ENCODE results near the gene GATA5.

The GATA5 gene

DNA sequence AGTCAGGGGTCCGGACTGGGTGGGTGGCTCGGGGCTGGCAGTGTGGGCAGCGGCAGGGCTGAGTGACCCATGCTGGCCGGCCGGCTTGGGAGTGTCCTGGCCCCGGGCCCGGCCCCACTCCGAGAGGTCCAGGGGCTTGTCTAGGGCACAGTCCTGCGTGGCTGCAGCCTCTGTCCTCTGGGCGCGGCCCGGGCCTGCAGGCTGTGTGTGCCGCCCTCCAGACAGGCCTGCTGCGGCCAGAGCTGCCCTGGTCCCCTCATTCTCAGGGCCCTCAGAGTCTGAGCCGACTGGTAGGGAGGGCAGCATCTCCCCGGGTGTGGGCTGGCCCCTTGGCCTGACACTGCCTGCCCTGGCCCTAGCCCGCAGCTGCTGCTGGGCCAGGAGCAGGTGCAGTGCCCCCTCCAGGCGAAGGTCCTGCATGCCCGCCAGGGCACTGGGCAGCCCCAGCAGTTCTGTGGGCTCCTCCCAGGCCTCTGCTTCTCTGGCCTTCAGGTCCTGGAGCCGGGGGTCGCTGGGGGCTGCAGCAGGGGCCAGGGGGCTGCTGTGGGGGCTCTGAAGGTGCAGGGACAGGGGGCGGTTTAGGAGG lies 61.8 kb downstream of the GATA5 start:
- H3K79me2 ChIP-seq (ENCODE audit: control insufficient read depth, insufficient read depth, low read length) = no peaks in the 10 kb centered on the region
- no peaks in the 10 kb centered on the region for H3K36me3 ChIP-seq (ENCODE audit: control insufficient read depth, insufficient read depth, low read length)
- H3K4me3 ChIP-seq (ENCODE audit: low read length) = no peak overlapping the region
- no peak overlapping the region for H2BK5ac ChIP-seq (ENCODE audit: low read length)
- WGBS (ENCODE audit: extremely low coverage, insufficient coverage, low lambda C conversion rate) = no CpG with 5 or more reads among the region's 22 CpGs
- H3K27me3 ChIP-seq (ENCODE audit: insufficient read depth, low read length, poor library complexity) = no peaks in the 10 kb centered on the region
- H3K4me2 ChIP-seq (ENCODE audit: low read length) = no peak overlapping the region
- H3K56ac ChIP-seq (ENCODE audit: low read length) = no peak overlapping the region
- H3K9ac ChIP-seq (ENCODE audit: low read length) = no peak overlapping the region
- H4K8ac ChIP-seq (ENCODE audit: low read depth, low read length) = no peak overlapping the region
- H2BK15ac ChIP-seq (replicated peaks; ENCODE audit: low read depth) = no peak overlapping the region
- no peak overlapping the region for H4K5ac ChIP-seq (ENCODE audit: low read length)
- H3K79me1 ChIP-seq (ENCODE audit: low read length) = no peaks in the 10 kb centered on the region
- no peak overlapping the region for H3K4ac ChIP-seq (ENCODE audit: low read depth, low read length)
- H3K18ac ChIP-seq (ENCODE audit: low read length) = no peak overlapping the region
- H2AK5ac ChIP-seq (ENCODE audit: low read length) = no peak overlapping the region
- H2BK120ac ChIP-seq (ENCODE audit: low read depth, low read length) = no peak overlapping the region
- H3K23ac ChIP-seq (ENCODE audit: low read length) = no peak overlapping the region
- H3K4me1 ChIP-seq (ENCODE audit: control insufficient read depth, low read depth, low read length) = no peaks in the 10 kb centered on the region
- no peak for DNase-seq
- no peak overlapping the region for H3K27ac ChIP-seq (ENCODE audit: low read depth, low read length)

All from mesendoderm (in vitro differentiated cells).